GM12872 (cell line): ENCODE results near the gene IGF2R.
A peak's percentile ranks its signal among the peaks of the same experiment; 100 is the strongest.

Source experiments
- TF ChIP-seq, protein P1 (sequence below): IDR thresholded peaks from 3 replicates; pipeline ENCODE4 v1.5.1; 2011; ENCODE audit warnings: low read depth, mild to moderate bottlenecking, low read length, moderate library complexity; ENCODE audit not compliant: insufficient read depth

The IGF2R gene

DNA sequence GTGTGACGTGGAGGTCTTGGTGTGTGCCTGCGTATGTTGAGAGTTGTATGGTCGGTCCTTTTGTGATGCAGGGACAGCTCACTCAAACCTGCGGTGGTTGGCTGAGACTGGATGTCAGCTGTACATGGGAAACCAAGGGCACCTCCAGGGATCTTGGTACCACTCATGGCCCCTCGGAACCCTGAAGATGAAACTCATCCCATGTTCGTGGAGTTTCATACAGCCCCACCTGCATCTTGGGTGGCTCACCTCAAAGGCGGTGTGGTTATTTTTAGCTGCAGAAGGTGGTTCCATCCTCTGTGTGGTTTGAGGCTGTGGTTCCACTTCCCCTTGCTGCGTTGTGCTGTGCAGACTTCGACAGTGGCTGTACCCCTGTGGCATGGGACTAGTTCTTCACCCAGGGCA, 100.2 kb downstream of the IGF2R start:
- TF ChIP-seq, protein P1, sequence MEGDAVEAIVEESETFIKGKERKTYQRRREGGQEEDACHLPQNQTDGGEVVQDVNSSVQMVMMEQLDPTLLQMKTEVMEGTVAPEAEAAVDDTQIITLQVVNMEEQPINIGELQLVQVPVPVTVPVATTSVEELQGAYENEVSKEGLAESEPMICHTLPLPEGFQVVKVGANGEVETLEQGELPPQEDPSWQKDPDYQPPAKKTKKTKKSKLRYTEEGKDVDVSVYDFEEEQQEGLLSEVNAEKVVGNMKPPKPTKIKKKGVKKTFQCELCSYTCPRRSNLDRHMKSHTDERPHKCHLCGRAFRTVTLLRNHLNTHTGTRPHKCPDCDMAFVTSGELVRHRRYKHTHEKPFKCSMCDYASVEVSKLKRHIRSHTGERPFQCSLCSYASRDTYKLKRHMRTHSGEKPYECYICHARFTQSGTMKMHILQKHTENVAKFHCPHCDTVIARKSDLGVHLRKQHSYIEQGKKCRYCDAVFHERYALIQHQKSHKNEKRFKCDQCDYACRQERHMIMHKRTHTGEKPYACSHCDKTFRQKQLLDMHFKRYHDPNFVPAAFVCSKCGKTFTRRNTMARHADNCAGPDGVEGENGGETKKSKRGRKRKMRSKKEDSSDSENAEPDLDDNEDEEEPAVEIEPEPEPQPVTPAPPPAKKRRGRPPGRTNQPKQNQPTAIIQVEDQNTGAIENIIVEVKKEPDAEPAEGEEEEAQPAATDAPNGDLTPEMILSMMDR, result no peak

DNA sequence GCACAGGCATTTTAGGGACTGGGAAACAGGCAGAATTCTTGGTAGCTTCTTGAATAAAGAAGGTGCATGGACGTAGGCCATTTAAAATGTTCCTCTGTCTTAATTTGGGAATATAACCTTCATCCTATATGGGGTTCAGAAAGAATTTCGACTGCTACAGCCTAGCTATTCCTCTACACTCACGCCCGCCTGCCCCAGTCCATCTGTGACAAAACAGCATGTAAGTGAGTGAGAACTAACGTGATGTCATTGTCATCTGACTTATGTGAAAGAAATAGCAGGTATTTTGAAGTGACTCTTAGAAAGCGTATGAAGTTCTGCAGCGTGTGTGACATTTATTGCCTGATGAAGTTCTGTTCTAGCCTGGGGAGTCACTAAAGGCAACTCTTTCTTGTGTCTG, 100.6 kb downstream of the IGF2R start:
- TF ChIP-seq, protein P1, result no peak

DNA sequence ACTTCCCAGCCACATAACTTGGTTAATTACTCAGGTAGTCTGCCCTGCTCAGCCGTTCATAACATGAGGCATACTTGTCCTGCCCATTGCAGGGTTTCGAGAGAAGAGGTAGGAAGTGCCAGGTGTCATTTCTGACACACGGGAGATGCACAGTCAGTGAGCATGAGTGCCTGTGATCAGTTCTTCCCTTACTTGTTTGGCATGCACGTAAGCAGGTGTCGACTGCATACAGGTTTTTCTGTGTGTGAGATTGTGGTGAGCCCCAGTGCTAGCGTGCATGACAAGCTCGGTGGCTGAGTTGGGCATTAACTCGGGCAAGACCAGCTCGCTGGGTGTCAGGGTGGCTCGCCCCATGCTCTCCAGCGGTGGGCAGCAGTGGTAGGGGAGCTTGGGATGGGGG, 101.5 kb downstream of the IGF2R start:
- TF ChIP-seq, protein P1, result no peak

DNA sequence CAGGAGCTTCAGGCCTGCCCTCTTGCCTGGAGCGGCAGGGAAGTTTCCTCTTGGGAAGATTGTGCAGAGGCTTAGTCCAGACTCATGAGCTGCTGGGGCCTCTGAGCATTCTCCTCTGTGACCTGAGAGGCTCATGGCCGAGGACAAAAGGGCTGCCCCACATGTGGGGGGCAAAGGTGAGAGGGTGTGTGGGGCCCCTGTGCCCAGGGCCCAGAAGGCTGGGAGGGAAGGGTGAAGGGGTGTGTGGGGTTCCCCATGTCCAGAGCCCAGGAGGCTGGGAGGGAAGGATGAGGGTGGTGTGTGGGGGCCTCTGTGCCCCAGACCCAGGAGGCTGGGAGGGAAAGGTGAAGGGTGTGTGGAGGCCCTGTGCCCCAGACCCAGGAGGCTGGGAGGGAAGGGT, 101.9 kb downstream of the IGF2R start:
- TF ChIP-seq, protein P1, result no peak

DNA sequence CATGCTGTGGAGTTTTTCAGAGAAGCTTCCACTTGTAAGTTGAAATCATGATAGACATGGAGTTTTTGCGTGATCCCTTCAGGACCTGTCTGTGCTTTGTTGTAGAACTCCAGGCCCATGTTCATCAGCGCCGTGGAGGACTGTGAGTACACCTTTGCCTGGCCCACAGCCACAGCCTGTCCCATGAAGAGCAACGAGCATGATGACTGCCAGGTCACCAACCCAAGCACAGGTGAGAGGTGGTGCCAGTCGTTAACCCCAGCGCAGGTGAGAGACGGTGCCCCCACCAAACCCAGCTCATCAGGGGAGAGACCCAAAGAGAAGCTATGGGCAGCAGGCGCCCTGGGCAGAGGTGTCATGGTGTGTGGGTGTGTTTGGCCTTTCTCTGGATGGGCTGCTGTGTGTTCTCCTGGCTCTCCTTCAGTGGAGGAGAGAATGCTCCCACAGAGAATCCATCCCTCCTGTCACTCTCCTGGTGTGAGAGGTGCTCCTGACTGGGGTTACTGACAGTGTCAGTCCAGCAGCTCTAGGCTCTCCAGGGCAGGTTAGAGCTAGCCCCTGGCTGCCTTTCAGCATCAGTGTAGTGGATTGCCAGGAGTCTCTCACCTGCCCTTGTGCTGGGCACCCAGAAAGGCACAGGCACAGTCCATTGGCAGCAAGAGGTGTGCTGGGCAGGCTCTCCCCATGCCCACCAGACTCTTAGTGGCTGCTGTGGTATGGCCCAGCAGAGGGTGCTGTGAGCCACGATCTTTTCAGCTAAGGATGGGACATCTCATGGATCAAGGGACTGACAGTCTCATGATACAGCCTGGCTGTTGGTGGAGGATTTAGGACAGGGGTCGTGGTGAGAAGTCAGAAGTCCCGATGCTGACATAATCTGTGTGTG, 103.2 kb downstream of the IGF2R start:
- TF ChIP-seq, protein P1, result 0 out of 3 replicates have a peak, but pooled peaks have one; percentile 16

DNA sequence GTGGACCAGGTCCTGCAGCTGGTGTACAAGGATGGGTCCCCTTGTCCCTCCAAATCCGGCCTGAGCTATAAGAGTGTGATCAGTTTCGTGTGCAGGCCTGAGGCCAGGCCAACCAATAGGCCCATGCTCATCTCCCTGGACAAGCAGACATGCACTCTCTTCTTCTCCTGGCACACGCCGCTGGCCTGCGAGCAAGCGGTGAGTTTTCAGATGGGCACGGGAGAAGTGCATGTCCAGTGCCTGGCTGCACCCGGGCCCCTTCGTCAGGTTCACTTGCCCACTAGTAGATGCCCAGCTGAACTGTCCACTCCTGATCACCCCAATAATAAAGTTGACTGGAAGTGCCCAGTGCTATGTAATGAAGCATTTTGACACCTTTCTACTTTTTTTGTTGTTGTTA, 104.4 kb downstream of the IGF2R start:
- TF ChIP-seq, protein P1, result no peak

DNA sequence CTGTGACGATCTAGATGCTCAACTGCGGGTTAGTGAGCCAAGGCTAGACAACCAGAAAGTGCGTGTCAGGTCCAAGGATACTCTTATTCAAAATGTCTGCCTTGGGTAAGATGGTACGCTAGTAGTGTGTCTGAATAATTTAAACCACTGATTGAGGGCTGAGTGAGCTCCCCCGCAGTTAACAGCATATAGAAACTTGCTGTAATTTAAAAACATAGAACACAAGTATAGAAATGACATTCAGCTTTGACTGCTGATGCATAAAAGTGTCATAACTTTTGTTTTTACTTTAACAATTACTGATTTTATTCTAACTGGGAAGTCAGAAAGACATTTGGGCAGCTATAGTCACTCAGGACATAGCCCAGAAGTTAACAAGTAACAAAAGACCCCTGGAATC, 107.1 kb downstream of the IGF2R start:
- TF ChIP-seq, protein P1, result no peak
